ENCODE measurements around the gene TGFB1I1.

DNA sequence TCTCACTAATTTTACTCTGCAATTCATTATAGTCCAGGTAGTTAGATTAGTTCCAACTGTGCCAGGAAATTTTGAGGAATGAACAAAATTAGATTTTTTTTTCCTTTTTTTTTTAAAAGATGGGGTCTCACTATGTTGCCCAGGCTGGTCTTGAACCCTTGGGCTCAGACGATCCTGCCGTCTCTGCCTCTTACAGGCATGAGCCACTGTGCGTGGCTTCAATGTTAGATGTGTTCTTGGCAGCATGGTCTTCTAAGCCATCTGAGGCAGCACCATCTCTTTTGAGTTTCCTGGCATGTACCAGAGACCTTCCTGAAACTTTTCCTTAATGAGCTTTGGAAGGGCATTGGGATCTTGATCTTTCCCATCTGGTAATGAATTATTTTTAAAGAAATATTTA, 53.2 kb downstream of the TGFB1I1 start:
- TF ChIP-seq, protein P1, sequence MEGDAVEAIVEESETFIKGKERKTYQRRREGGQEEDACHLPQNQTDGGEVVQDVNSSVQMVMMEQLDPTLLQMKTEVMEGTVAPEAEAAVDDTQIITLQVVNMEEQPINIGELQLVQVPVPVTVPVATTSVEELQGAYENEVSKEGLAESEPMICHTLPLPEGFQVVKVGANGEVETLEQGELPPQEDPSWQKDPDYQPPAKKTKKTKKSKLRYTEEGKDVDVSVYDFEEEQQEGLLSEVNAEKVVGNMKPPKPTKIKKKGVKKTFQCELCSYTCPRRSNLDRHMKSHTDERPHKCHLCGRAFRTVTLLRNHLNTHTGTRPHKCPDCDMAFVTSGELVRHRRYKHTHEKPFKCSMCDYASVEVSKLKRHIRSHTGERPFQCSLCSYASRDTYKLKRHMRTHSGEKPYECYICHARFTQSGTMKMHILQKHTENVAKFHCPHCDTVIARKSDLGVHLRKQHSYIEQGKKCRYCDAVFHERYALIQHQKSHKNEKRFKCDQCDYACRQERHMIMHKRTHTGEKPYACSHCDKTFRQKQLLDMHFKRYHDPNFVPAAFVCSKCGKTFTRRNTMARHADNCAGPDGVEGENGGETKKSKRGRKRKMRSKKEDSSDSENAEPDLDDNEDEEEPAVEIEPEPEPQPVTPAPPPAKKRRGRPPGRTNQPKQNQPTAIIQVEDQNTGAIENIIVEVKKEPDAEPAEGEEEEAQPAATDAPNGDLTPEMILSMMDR (IDR thresholded peaks at IDR 0.05; ENCODE audit: poor library complexity, severe bottlenecking): no peak
- TF ChIP-seq TAF1 (IDR thresholded peaks at IDR 0.05; ENCODE audit: low read depth) (no peak), RAD21 (conservative IDR thresholded peaks at IDR 0.05) (no peak), EP300 (conservative IDR thresholded peaks at IDR 0.05; ENCODE audit: poor library complexity, severe bottlenecking) (no peak), MXI1 (conservative IDR thresholded peaks at IDR 0.05; ENCODE audit: poor library complexity, severe bottlenecking) (no peak), EZH2 (IDR thresholded peaks at IDR 0.05; ENCODE audit: borderline replicate concordance, insufficient read depth, low read length, poor library complexity, severe bottlenecking) (no peak), POLR2AphosphoS5 (IDR thresholded peaks at IDR 0.05) (no peak)
- TF ChIP-seq, protein P2, sequence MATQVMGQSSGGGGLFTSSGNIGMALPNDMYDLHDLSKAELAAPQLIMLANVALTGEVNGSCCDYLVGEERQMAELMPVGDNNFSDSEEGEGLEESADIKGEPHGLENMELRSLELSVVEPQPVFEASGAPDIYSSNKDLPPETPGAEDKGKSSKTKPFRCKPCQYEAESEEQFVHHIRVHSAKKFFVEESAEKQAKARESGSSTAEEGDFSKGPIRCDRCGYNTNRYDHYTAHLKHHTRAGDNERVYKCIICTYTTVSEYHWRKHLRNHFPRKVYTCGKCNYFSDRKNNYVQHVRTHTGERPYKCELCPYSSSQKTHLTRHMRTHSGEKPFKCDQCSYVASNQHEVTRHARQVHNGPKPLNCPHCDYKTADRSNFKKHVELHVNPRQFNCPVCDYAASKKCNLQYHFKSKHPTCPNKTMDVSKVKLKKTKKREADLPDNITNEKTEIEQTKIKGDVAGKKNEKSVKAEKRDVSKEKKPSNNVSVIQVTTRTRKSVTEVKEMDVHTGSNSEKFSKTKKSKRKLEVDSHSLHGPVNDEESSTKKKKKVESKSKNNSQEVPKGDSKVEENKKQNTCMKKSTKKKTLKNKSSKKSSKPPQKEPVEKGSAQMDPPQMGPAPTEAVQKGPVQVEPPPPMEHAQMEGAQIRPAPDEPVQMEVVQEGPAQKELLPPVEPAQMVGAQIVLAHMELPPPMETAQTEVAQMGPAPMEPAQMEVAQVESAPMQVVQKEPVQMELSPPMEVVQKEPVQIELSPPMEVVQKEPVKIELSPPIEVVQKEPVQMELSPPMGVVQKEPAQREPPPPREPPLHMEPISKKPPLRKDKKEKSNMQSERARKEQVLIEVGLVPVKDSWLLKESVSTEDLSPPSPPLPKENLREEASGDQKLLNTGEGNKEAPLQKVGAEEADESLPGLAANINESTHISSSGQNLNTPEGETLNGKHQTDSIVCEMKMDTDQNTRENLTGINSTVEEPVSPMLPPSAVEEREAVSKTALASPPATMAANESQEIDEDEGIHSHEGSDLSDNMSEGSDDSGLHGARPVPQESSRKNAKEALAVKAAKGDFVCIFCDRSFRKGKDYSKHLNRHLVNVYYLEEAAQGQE (IDR thresholded peaks at IDR 0.05; ENCODE audit: borderline replicate concordance): no peak
